ENCODE data around the gene ZNF407.

ZNF407 gene

DNA sequence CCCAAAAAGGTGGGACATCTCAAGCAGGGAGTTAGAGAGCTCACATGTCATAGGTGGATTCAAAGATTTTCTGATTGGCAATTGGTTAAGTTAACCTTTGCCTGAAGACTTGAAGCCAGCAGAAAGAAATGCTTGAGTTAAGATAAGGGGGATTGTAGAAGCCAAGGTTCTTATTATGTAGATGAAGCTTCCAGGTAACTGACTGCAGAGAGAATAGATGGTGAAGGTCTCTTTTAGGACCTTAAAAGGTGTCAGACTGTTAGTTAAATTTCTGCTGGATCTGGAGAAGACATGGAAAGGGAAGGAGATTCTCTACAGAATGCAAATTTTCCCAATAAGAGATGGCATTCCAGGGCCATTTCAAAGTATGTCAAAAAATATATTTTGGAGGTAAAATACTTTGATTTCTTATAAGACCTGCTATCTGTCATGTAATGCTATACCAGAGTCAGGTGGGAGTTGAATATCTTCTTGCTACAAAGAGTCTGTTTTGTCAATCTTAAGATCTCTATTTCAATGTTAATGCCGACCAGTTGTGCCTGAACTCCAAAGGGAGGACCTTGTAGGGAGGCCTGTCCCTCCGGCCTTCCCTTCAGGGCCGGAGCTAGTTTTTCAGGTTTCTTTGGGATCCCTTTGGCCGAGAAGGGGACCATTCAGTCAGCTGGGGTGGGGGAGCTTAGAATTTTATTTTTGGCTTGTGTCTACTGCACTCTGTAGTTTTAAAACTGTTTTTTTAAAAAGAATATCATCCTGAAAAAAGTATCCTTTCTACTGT is 330.7 kb downstream of the ZNF407 start:
- no peak for DNase-seq (ENCODE audit: low read depth in 3 of 3)

DNA sequence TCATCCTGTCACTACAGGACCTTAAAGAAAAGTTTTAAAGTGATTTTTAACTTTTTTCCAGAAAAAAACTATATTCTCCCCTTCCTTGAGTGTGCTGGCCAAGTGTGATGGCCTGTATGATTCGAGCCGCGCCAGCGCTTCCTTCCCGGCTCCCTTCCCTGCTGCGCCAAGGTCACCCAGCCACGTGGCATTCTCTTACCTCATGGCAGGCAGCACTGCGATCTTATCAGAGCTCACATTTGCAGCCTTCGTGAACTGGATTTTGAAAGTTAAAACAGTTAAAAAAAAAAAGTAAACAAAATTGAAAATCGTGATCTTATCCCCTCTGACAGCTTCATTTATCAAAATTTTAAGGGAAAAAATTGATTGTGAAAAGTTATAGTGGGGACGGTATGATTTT is 331.4 kb downstream of the ZNF407 start:
- DNase-seq (ENCODE audit: low read depth in 3 of 3): no peak

DNA sequence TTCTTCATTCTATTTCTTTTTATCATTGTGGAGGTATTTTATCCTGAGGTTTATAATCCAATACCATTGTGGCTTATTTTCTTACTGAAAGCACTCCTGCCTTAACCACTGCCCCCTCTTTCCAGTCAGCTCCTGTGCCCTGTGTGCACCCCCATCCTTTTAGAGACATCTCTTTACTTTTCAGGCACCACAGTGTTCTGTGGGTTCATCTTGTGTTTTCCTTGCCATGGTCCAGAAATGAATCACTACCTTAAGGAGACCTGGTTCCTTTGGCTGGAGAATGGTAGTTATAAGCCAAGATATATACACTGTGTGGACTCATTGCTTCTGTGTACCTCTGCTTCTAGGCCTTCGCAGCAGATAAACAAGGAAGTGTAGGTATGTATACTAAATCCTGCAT is 332.9 kb downstream of the ZNF407 start:
- no peak for DNase-seq (ENCODE audit: low read depth in 3 of 3)

DNA sequence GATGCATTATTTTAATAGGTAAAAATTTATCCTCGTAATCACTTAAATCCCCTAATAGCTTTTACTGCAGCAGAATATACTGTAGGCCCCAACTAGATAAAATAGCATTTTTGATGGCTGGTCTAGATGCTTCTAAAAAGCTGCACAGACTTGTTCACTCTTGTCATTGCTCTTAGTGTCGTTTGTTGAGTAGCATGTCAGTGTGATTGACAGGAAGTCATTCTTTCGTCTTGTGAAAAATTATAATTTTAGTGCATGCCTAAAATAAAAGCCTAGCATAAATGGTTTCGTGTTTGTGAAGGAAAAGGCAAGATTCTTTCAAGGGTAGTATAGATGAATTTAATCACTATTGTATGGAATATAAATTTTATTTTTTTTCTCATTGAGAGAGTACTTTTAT is 336.3 kb downstream of the ZNF407 start:
- DNase-seq (ENCODE audit: low read depth in 3 of 3): no peak

DNA sequence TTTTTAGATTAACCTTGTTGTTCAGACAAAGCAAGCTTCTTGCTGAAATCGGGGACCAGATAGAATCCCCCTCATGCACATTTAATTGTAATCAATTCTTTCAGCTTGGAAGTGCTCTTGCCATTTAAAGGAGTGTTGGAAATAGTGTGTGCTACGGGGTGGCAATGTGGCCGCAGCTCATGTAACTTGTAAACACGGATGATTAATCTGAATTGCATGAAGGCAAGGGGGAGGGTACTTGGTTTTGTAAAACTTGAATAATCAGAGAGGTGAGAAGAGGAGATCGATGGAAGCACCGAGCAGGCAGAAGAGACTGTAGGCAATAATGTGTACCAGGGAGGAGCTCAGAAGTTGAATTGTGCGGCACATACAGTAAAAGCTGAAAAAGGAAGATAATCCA is 337.8 kb downstream of the ZNF407 start:
- no peak for DNase-seq (ENCODE audit: low read depth in 3 of 3)

DNA sequence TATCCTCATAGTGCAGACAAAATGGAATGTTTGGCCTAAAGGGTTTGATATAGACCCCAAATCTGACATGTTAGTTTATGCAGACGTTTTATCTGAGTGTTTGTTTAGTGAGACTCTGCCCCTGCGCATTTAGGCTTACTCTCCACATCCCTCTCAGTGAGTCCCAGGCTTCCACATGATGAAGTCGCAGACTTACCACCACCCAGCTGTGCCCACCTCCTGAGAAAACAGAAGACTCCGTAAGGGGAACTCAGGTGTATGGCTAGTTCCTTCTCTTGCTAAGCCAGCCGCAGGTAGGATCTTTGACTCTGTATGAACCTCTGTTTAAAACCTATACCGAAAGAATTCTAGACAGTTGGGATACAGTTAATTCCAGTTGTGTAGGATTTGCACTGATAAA is 338.7 kb downstream of the ZNF407 start:
- no peak for DNase-seq (ENCODE audit: low read depth in 3 of 3)

DNA sequence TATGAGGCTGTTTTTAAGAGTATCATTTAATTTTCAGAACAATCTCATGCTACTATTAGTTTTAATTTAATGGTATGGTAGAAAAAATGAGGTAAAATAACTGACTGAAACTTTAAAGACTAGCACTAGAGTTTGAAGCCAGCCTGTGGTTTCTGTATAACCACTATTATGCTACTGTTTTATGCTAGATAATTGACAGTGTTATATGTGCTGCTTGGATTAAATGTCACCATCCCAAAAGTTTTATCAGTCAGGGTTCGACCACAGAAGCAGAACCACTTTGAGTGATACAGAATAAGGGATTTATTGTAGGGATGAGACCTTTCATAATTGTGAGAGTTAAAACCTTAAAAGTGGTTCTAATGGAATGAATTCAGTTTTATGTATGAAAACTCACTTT is 339.6 kb downstream of the ZNF407 start:
- DNase-seq (ENCODE audit: low read depth in 3 of 3): no peak

DNA sequence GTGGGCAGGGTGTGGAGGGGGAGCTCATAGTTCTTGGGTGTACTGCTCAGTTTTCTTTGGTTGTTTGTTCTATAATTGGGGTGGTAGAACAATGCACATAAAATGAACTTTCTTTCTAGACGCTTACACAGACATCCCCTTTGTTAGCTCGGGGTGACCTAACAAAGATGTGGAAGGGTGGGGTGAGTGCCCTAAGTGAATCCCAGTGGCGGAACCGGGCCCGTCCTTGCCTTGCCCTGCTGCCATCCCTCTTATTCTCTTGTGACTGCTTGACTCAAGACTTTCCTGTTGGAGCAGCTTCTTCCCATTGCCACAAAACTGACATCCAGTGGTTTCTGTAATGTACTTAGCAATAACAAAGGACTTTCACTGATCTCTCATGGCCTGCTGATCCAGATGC is 343.2 kb downstream of the ZNF407 start:
- no peak for DNase-seq (ENCODE audit: low read depth in 3 of 3)

DNA sequence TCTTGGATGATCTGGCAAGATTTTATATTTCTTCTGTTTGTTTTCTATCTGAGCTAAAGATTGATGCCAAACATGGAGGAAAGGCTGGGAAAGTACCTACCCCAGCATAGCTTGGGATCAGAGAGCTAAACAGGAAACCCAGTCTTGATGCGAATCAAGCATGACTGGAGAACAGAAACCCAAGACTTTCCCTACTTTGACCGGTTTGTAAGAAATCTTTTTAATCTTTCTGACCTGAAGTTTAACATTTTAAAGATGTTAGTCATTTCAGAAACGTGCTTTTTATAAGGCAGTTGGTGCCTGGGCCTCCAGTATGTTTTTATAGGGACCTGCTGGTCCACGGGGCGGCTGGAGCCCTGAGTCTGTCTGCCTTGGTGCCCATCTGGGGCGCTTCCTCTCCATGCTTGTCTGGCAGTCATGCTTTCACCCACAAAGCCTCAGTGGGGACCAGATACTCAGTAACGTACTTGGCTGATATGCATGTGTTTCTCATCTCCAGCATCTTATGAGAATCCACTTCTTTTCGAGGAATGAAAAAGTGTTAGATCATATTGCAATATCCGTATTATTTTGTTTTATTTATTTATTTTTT is 344.7 kb downstream of the ZNF407 start:
- DNase-seq (ENCODE audit: low read depth in 3 of 3): no peak

DNA sequence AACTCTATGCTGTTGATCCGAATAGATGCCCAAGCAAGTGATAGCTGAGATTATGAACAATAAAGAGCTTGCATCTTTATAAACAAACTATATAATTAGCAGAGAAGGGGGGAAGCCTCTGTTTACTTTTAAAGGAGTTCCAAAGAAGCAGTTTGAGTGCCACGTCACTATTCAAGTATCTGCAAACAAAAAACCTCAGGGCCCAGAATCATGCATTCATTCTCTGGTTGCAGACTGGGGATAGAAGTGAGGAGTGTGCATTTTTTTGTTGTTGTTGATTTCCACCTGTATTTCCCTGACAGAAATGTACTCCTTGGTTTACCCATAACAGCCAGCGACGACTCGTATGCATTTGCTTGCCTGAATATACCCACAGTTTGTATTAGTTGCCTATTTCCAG is 347.0 kb downstream of the ZNF407 start:
- no peak for DNase-seq (ENCODE audit: low read depth in 3 of 3)

DNA sequence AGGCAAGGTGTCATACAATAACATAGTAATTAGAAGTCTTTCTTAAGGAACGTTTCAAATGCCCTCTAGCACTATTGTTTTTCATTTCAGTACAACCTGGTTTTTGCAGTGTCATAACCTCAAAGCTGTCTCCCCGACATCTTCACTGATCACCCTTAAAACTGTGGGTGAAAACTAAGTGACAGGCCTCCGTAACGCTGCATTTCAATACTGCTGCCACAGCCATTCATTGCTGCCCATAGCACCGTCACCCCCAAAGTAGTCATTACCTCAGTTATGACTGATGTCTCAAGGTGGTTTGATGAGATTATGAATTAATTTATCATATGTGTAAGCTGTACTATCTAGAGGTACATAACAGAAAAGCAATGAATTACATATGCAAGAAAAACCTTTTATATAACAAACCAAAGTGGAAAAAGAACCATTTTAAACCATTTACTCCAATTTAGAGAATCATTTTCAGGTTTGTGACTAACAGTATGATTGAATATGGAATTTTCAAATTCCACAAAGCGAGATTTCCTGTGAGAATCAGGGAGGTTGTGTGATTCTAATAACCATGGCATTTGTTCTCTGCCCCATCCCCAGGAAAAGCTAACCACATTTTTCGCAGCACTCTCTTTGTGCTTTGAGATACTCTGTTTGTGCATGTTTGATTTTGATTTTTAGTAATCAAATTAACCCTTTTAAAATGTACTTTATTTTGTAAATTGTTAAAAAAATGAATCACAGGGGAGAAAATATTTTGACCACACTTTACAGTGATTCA is 348.3 kb downstream of the ZNF407 start:
- DNase-seq (ENCODE audit: low read depth in 3 of 3): no peak

DNA sequence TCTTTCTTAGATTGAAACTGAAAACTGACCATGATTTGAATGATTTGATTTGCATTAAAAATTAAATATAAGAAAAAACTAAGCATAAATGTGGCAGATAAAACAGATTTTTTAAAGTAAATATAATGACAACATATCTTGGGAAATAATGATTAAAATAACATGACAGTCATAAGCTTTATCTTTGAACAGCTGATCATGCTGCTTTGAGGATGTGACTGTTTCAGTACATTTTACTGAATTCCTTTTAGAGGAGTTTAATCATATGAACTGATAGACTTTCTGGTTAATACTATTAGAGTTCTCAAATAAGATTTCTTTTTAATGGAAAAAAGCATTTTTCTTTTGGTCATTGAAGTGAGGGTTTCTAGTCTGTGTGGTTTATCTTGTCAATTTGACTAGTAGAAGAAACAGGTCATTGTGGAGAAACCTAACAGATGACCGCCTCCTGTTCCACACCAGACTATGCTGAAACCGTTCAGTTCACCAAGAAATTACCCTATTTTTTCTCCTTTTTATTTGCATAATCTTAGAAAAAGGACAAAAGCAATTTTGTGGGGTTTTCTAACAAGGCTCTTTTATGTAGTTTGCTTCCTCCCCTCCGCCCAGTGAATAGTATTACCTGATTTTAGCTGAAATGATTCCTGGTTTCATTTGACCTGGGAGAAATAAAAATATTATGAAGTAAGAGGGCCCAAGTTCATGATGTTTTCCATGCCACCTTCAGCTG is 349.1 kb downstream of the ZNF407 start:
- no peak for DNase-seq (ENCODE audit: low read depth in 3 of 3)

DNA sequence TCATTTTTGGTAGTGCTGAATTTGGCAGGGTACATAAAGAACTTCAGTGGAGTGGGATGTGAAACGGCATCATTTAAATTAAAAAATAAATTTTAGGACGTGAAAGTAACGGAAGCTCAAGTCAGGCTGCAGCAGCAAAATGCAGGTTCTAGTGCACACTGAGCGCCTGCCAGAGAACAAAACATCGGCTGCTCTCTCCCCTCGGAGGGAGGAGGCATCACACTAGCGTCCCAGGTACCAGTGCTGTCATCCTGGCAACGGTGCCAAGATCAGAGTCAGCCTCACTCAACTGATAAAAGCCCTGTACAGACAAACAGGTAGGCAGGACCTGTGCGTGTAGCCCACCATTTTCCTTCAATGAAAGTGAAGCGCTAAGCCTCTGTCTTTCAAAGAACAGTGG is 349.7 kb downstream of the ZNF407 start:
- no peak for DNase-seq (ENCODE audit: low read depth in 3 of 3)

DNA sequence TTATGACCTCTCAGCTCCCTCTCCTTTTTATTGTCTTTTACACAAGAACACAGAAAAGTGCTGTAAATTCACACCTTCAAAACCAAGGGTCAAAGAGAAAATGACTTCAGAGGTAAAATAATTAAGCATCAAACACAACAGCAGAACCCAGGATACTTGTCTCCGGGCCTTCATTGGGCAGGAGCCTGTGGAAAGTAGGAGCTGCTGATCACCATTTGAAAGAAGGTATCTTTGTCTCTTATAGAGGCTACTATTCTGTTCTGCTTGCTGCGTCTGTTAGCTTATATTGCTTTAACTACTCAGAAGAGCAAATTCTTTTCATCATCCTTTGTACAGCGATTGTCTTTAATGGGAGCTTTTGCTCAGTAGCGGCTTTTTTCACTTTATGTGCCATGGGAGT is 350.2 kb downstream of the ZNF407 start:
- DNase-seq (ENCODE audit: low read depth in 3 of 3): no peak

DNA sequence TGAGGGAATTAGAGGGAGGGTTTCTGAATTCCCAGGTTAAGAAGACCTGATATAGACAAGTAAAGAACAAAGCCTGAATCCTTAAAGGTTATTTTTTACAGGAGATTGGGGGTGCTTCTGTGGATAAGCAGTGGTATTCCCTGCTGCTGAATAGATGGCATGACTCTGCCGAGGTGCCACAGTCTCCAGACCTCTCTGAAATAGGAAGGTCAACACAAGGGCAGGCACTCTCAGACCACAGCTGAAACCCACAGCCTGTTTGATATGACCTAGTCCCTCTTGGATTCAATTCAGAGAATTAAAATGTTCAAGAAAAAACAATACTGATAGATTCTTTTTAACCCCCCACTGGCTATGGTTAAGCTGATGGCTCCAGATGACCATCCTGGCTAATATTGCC is 351.9 kb downstream of the ZNF407 start:
- no peak for DNase-seq (ENCODE audit: low read depth in 3 of 3)

DNA sequence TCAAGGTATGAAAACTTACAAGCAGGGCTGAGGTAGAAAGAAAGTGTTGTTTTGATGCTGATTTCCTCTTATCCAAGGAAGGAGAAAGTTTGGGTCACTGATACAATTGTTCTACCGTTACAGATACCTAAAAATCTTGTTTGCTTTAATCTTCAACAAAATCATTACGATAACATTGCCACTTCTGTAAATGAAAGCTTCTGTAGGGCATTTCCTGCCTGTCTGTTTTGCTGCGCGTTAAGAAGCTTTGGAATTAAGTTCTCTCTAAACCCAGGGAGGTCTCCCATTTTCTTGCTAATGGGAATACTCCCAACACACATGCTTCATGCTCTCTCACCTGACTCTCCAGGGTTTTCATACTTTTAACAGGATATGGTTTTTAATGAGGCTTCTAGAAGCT is 352.8 kb downstream of the ZNF407 start:
- no peak for DNase-seq (ENCODE audit: low read depth in 3 of 3)

DNA sequence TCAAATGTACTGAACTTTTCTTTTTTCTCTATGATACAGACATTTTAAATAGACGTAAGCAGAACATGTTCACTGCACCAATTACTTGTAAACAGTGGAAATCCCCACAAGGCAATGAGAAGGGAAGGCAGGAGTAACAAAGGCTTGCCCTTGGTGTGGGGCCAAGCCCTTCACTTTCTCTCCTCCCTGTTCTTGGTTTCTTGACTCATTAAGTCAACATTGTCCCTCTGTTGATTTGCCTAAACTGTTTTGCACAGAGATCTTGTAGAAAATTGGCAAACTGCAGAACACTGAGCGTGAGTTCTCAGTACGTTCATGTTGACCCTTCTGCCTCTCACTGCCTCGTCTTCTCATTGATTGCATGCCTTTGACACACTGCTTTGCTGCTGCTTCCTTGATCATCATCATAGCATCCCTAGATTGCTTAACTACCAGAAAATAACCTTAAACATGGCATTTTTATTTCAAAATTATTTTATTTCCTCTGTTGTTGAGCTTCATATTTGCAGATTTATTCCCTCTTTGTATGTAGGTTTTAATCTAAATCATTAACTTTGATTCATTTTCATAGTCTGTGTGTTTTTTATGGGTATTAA is 353.6 kb downstream of the ZNF407 start:
- DNase-seq (ENCODE audit: low read depth in 3 of 3): no peak

DNA sequence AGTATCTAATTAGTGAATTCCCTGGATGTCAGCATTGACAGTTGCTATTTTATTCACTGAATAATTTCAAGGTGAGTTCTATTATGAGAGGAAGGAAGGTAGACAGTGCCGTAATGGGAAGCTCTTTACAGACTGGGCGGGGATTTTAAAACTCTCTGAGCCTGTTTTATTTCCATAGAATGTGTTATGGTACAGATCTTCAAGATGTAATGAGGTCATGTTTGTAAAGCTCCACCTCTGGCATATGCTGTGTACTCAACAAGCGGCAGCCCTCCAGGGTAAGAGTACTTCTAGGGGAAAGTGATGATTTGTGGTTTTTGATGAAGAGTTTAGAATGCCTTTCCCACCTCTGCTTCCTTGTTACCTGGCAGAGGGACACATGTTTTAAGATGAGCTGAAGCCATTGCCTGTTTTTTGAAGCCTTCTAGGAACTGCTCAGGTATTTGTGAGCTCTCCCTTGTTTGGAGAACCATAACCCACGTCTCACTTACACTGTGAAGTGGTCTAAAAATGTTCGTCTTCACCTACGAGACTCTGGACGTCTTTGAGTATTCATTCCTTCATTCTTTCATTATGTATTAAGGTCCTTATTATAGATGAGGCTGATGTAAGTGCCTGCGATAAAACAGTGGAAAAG is 360.0 kb downstream of the ZNF407 start:
- DNase-seq (ENCODE audit: low read depth in 3 of 3): no peak

DNA sequence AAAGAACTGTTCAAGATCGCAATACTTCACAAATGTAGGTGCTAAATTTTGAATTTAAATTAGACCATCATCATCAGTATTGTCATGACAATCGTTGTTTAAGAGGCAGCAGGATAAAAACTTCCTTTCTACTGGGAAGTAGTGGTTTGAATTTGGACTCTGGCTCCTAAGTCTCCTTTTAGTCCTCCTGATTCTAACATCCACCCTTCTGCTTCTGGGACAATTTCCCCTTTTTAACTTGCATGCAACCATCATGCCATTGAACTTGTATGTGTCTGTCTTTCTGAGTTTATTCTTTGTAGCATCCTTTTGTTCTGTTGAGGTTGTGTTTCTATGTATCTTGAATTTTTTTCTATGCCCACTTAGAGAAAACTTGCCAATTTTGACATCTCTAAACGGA is 361.5 kb downstream of the ZNF407 start:
- DNase-seq (ENCODE audit: low read depth in 3 of 3): no peak

DNA sequence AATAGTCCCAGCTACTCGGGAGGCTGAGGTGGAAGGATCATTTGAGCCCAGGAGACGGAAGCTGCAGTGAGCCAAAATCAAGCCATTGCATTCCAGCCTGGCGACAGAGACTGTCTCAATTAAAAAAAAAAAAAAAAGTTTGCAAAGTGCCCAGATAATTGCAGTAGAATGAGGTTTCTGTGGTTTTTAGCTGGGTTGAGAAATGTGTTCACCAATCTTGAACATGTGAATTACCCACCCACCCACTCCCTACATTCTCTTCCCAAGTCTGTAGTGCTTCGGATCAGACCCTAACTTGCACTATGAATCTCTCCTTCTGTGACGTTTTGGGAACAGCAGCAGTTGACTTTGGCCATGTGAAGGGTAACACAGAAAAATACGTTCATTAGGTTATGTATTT is 363.9 kb downstream of the ZNF407 start:
- no peak for DNase-seq (ENCODE audit: low read depth in 3 of 3)

DNA sequence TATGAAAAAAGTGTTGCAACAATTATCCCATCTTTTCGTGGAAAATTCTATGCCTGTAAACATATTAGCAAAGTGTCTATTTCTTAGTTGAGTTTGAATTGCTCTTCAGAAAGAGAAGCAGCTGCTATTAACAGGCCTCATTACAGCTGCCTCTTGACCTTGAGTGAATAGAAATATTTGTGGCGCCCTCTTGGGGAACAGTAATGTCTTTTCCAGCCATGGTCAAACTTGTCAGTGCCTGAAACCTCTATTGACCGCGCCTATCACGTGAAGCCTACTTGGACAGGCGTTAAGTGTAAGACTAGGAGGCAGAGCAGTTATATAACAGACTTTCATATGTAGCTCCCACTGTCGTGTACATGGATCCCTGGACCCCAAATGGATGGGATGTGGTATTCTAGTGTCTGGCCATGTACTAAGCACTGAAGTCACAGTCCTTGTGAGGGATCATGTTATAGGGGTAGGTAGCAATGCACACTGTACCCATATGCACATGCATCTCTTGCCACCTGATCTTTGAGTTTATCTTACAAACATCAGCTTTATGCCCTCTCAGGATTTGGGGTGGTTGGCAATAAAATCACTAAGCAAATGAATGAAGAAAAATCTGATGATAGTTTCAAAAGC is 366.3 kb downstream of the ZNF407 start:
- no peak for DNase-seq (ENCODE audit: low read depth in 3 of 3)
